Keratinocyte (primary cell): Measurements from ENCODE around the gene FKBP5. TPM values are rescaled to one million over a fixed set of nuclear protein-coding genes. Genes with fewer than 3 reads are reported as not detected.

Experiments
- DNase-seq: peaks from one replicate; pipeline ENCODE4 v3.0.0-alpha.2; 2011; ENCODE audit warnings: low read depth, missing footprints, low spot score
- FAIRE-seq: peaks from 2 replicates; lab custom pipeline; 2011; peaks lifted over from hg19 to GRCh38; lab: Jason Lieb, UNC
- H2AFZ ChIP-seq: 2 replicates; pipeline ENCODE4 v1.6.0; 2012; ENCODE audit warnings: low read length, control low read depth, inconsistent platforms; ENCODE audit not compliant: control insufficient read depth
- H3K27ac ChIP-seq: 2 replicates; pipeline ENCODE4 v1.5.1; 2011; ENCODE audit warnings: low read length; ENCODE audit not compliant: control insufficient read depth, insufficient read depth
- H3K27me3 ChIP-seq: 3 replicates; pipeline ENCODE4 v1.6.0; 2011; ENCODE audit warnings: low read length; ENCODE audit not compliant: control insufficient read depth, insufficient read depth; ENCODE audit errors: extremely low read depth
- H3K36me3 ChIP-seq, 2 experiments: 2 replicates in 1 of 2; 3 replicates in 1 of 2; pipeline ENCODE4 v1.5.1; 2011; ENCODE audit warnings: low read length in 2 of 2, mild to moderate bottlenecking in 1 of 2; ENCODE audit not compliant: control insufficient read depth in 2 of 2, insufficient read depth in 2 of 2; ENCODE audit errors: extremely low read depth in 1 of 2
- H3K4me1 ChIP-seq: 3 replicates; pipeline ENCODE4 v1.5.1; 2011; ENCODE audit warnings: low read length; ENCODE audit not compliant: control insufficient read depth, insufficient read depth; ENCODE audit errors: extremely low read depth
- H3K4me2 ChIP-seq: 3 replicates; pipeline ENCODE4 v1.6.0; 2011; ENCODE audit warnings: low read depth, low read length; ENCODE audit not compliant: control insufficient read depth, insufficient read depth; ENCODE audit errors: extremely low read depth
- H3K4me3 ChIP-seq, 3 experiments: fragments of 200-600 bp in 1 of 3; sonication (generic) in 1 of 3; 2 replicates in 2 of 3; 3 replicates in 1 of 3; pipeline ENCODE4 v1.5.1; 2011 to 2016; ENCODE audit warnings: low read length in 3 of 3, mild to moderate bottlenecking in 3 of 3, control low read depth in 2 of 3, inconsistent platforms in 1 of 3, low read depth in 1 of 3, mixed read lengths in 1 of 3, mixed run types in 1 of 3, moderate library complexity in 1 of 3; ENCODE audit not compliant: control insufficient read depth in 2 of 3, insufficient read depth in 2 of 3; ENCODE audit errors: extremely low read depth in 1 of 3
- H3K79me2 ChIP-seq: 2 replicates; pipeline ENCODE4 v1.6.0; 2012; ENCODE audit warnings: low read length; ENCODE audit not compliant: control insufficient read depth, insufficient read depth
- H3K9ac ChIP-seq: 3 replicates; pipeline ENCODE4 v1.6.0; 2011; ENCODE audit warnings: low read length; ENCODE audit not compliant: control insufficient read depth, insufficient read depth; ENCODE audit errors: extremely low read depth
- H3K9me1 ChIP-seq: 3 replicates; pipeline ENCODE4 v1.6.0; 2011; ENCODE audit warnings: low read length; ENCODE audit not compliant: control insufficient read depth, insufficient read depth; ENCODE audit errors: extremely low read depth
- H3K9me3 ChIP-seq: 2 replicates; pipeline ENCODE4 v1.5.1; 2012; ENCODE audit warnings: low read depth, low read length; ENCODE audit not compliant: control insufficient read depth
- H4K20me1 ChIP-seq: 3 replicates; pipeline ENCODE4 v1.6.0; 2011; ENCODE audit warnings: low read length; ENCODE audit not compliant: control insufficient read depth, insufficient read depth; ENCODE audit errors: extremely low read depth
- CTCF ChIP-seq, 3 experiments: IDR thresholded peaks in 1 of 3; conservative IDR thresholded peaks in 1 of 3; optimal IDR thresholded peaks in 1 of 3; 2 replicates in 2 of 3; 3 replicates in 1 of 3; pipeline versions ENCODE3 to v1.5.1; 2011; ENCODE audit warnings: low read length in 3 of 3, mild to moderate bottlenecking in 3 of 3, moderate library complexity in 2 of 3, control low read depth in 1 of 3, inconsistent platforms in 1 of 3; ENCODE audit not compliant: insufficient read depth in 2 of 3; ENCODE audit errors: extremely low read depth in 1 of 3
- EZH2 ChIP-seq: IDR thresholded peaks from one replicate; pipeline ENCODE4 v1.6.1; 2012; ENCODE audit warnings: inconsistent platforms, mild to moderate bottlenecking, low read length, moderate library complexity
- dilution Hi-C: fragments of 300-500 bp; cut with MboI; formaldehyde crosslinking; loops from one replicate; pipeline ENCODE4 v1.7.0; 2020; ENCODE audit warnings: low sequenced_read_pairs; ENCODE audit not compliant: extremely low pct_ligation_motif_present
- polyA plus RNA-seq, 5 experiments: library from polyadenylated mRNA; depleted of rRNA in 3 of 5; stranded (reverse) in 3 of 5; stranded (forward) in 1 of 5; unstranded in 1 of 5; fragments of >200 nt; gene quantifications; 1 replicate in 1 of 5; 2 replicates in 3 of 5; 3 replicates in 1 of 5; pipeline versions ENCODE4 v1.2.1 to v1.2.3, GENCODE V29; 2011 to 2012; ENCODE audit warnings: missing spikeins in 2 of 5, low read depth in 1 of 5, low replicate concordance in 1 of 5

The FKBP5 gene
- polyA plus RNA-seq, 1 donor (not counting 4 experiments of a cell fraction or from before 2014, with no cell fraction given): 88.3 TPM

- peak overlapping the region; percentile 12 for H3K4me2 ChIP-seq
- H3K27ac ChIP-seq: peak overlapping the region; percentile 35
- FAIRE-seq (no peak), DNase-seq (no peak)
- no peaks in the 10 kb centered on the region for H3K9me3 ChIP-seq
- H2AFZ ChIP-seq: no peak overlapping the region
- dilution Hi-C loops: no loop called here
- peaks cover 29% of the 10 kb centered on the region for H3K4me1 ChIP-seq
- peaks cover 3% of the 10 kb centered on the region for H3K9me1 ChIP-seq
- H3K79me2 ChIP-seq: peaks cover 91% of the 10 kb centered on the region
- no peaks in the 10 kb centered on the region for H3K27me3 ChIP-seq
- TF ChIP-seq CTCF (optimal IDR thresholded peaks at IDR 0.05 in 1 of 3, IDR thresholded peaks at IDR 0.05 in 1 of 3, conservative IDR thresholded peaks at IDR 0.05 in 1 of 3; ENCODE audit: extremely low read depth in 1 of 3, insufficient read depth in 2 of 3, low read length in 3 of 3) (no peak), EZH2 (no peak)
- H3K36me3 ChIP-seq: peaks cover 0 to 9% of the 10 kb centered on the region in 2 experiments
- H3K4me3 ChIP-seq: no peak overlapping the region
- no peaks in the 10 kb centered on the region for H4K20me1 ChIP-seq
- H3K9ac ChIP-seq: no peak overlapping the region
These were observed 10.6 kb downstream of the FKBP5 start for GRCh38 chr6:35678021-35678654.

DNA sequence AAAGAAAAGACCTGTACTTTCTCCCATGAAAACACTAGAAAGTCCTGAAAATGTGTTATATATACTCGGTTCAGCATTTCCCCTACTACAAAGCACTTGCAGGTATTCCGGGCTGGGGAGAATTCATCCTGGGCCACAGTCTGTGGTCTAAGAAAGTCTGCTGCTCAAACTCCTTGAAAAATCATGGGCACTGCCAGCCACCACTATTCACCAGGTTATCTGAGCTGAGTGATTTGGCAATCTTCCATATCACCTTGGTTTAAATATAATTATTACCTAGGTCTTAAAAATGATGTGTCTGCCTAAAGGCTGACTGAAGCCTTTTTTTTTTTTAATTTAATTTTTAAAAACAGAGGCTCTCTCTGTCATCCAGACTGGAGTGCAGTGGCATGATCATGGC lies 11.3 kb downstream of the FKBP5 start:
- H3K4me1 ChIP-seq: peaks cover 29% of the 10 kb centered on the region
- H3K27me3 ChIP-seq: no peaks in the 10 kb centered on the region
- H3K79me2 ChIP-seq: peaks cover 92% of the 10 kb centered on the region
- TF ChIP-seq CTCF (optimal IDR thresholded peaks at IDR 0.05 in 1 of 3, IDR thresholded peaks at IDR 0.05 in 1 of 3, conservative IDR thresholded peaks at IDR 0.05 in 1 of 3; ENCODE audit: extremely low read depth in 1 of 3, insufficient read depth in 2 of 3, low read length in 3 of 3) (no peak), EZH2 (no peak)
- H3K27ac ChIP-seq: peak overlapping the region; percentile 35
- no peak for FAIRE-seq
- H3K36me3 ChIP-seq: peaks cover 0 to 9% of the 10 kb centered on the region in 2 experiments
- no peak overlapping the region for H3K9ac ChIP-seq
- H3K4me3 ChIP-seq: no peak overlapping the region
- H4K20me1 ChIP-seq: no peaks in the 10 kb centered on the region
- H3K9me1 ChIP-seq: peaks cover 3% of the 10 kb centered on the region
- H3K9me3 ChIP-seq: no peaks in the 10 kb centered on the region
- dilution Hi-C loops: no loop called here
- DNase-seq: no peak
- no peak overlapping the region for H2AFZ ChIP-seq
- H3K4me2 ChIP-seq: no peak overlapping the region
